Measurements from ENCODE around the gene PLA2G12B.

Gene PLA2G12B

GRCh38 chr10:72888151-72888638, 66.4 kb downstream of the PLA2G12B start:
- DNase-seq, result no peak

GRCh38 chr10:72887043-72887442, 67.6 kb downstream of the PLA2G12B start:
- no peak for DNase-seq

- DNase-seq, result no peak
Measured at GRCh38 chr10:72886621-72887020, 68.0 kb downstream of the PLA2G12B start.

- DNase-seq, result no peak
Measured at GRCh38 chr10:72885953-72886352, 68.7 kb downstream of the PLA2G12B start.

All from NCI-H345 (cell line).